SK-N-SH (cell line): ENCODE data around the gene PMM2. TPM values are rescaled to one million over a fixed set of nuclear protein-coding genes. Genes with fewer than 3 reads are reported as not detected.

Experiments used
- CTCF ChIA-PET: fragments of 300-600, 350-600 bp; formaldehyde crosslinking; extraction: SDS; loops from one replicate; lab custom pipeline; 2021; lab: Yijun Ruan, JAX
- POLR2A ChIA-PET: fragments of 350-600 bp; sonication (Branson Sonifier 250); formaldehyde crosslinking; extraction: SDS; loops from one replicate; lab custom pipeline; 2020; ENCODE audit warnings: antibody characterized with exemption, inconsistent platforms; lab: Yijun Ruan, JAX
- DNase-seq: peaks from one replicate; pipeline ENCODE4 v3.0.0; 2012
- H2AFZ ChIP-seq: fragments of 200-600 bp; sonication (generic); 2 replicates; pipeline ENCODE4 v1.8.1; 2016; ENCODE audit warnings: antibody characterized with exemption, mild to moderate bottlenecking, low read depth
- H3F3A ChIP-seq: fragments of 200-600 bp; sonication (generic); replicated peaks from 2 replicates; pipeline ENCODE3; 2016; ENCODE audit warnings: antibody characterized with exemption, mild to moderate bottlenecking; ENCODE audit not compliant: insufficient read depth
- H3K27ac ChIP-seq, 2 experiments: fragments of 200-500 bp in 1 of 2; fragments of 200-600 bp in 1 of 2; sonication (Bioruptor generic) in 1 of 2; sonication (generic), shearing (Covaris generic) in 1 of 2; 2 replicates each; pipeline versions ENCODE4 v1.5.1 to v1.6.1; 2014 to 2016; ENCODE audit warnings: low read depth in 2 of 2, inconsistent platforms in 1 of 2, low read length in 1 of 2, mild to moderate bottlenecking in 1 of 2, mixed read lengths in 1 of 2
- H3K27me3 ChIP-seq: fragments of 200-600 bp; sonication (generic), shearing (Covaris generic); 2 replicates; pipeline ENCODE4 v1.6.1; 2016; ENCODE audit warnings: mixed run types; ENCODE audit not compliant: insufficient read depth
- H3K36me3 ChIP-seq, 2 experiments: fragments of 200-500 bp in 1 of 2; fragments of 200-600 bp in 1 of 2; sonication (Bioruptor generic) in 1 of 2; sonication (generic) in 1 of 2; replicated peaks in 1 of 2; 2 replicates each; pipeline versions ENCODE3 to v1.5.1; 2014 to 2016; ENCODE audit warnings: low read length in 1 of 2, mild to moderate bottlenecking in 1 of 2; ENCODE audit not compliant: insufficient read depth in 2 of 2, control insufficient read depth in 1 of 2
- H3K4me1 ChIP-seq, 2 experiments: fragments of 200-500 bp in 1 of 2; fragments of 200-600 bp in 1 of 2; sonication (Bioruptor generic) in 1 of 2; sonication (generic), shearing (Covaris generic) in 1 of 2; 2 replicates each; pipeline versions ENCODE4 v1.5.1 to v1.6.1; 2014 to 2016; ENCODE audit warnings: low read depth in 1 of 2, low read length in 1 of 2, mixed run types in 1 of 2; ENCODE audit not compliant: insufficient read depth in 2 of 2, control insufficient read depth in 1 of 2
- H3K4me2 ChIP-seq: fragments of 200-600 bp; sonication (generic), shearing (Covaris generic); 2 replicates; pipeline ENCODE4 v1.6.1; 2017; ENCODE audit warnings: mixed run types
- H3K4me3 ChIP-seq, 2 experiments: fragments of 200-500 bp in 1 of 2; fragments of 200-600 bp in 1 of 2; sonication (Bioruptor generic) in 1 of 2; sonication (generic), shearing (Covaris generic) in 1 of 2; 2 replicates each; pipeline versions ENCODE4 v1.5.1 to v1.8.1; 2014 to 2016; ENCODE audit warnings: low read depth in 2 of 2, inconsistent platforms in 1 of 2, low read length in 1 of 2, mild to moderate bottlenecking in 1 of 2, mixed read lengths in 1 of 2, moderate library complexity in 1 of 2
- H3K79me2 ChIP-seq: fragments of 200-600 bp; sonication (generic); 2 replicates; pipeline ENCODE4 v1.8.1; 2017; ENCODE audit warnings: mild to moderate bottlenecking; ENCODE audit not compliant: insufficient read depth
- H3K9ac ChIP-seq: fragments of 200-600 bp; sonication (generic); 2 replicates; pipeline ENCODE4 v1.6.1; 2017; ENCODE audit warnings: mixed run types
- H3K9me2 ChIP-seq: fragments of 200-600 bp; sonication (generic); 2 replicates; pipeline ENCODE4 v1.6.1; 2017; ENCODE audit warnings: mixed run types
- H3K9me3 ChIP-seq: fragments of 200-600 bp; sonication (generic); 2 replicates; pipeline ENCODE4 v1.6.1; 2017; ENCODE audit warnings: mixed run types, mild to moderate bottlenecking, moderate library complexity
- H4K20me1 ChIP-seq: fragments of 200-600 bp; sonication (generic); 2 replicates; pipeline ENCODE4 v1.6.1; 2017; ENCODE audit warnings: mild to moderate bottlenecking, mixed run types; ENCODE audit not compliant: insufficient read depth
- CHD2 ChIP-seq: fragments of 150-350 bp; IDR thresholded peaks from 2 replicates; pipeline ENCODE4 v1.6.1; 2018; ENCODE audit warnings: low read length; ENCODE audit not compliant: partially characterized antibody
- CTCF ChIP-seq: fragments of 200-600 bp; sonication (generic); IDR thresholded peaks from 2 replicates; pipeline ENCODE4 v1.6.1; 2017; ENCODE audit warnings: antibody characterized with exemption, mild to moderate bottlenecking, moderate library complexity
- ELF1 ChIP-seq: IDR thresholded peaks from 2 replicates; pipeline ENCODE4 v1.4.0; 2012
- FOSL2 ChIP-seq: IDR thresholded peaks from 2 replicates; pipeline ENCODE4 v1.4.0; 2012; ENCODE audit warnings: low read depth, mild to moderate bottlenecking, moderate library complexity, borderline replicate concordance
- FOXJ3 ChIP-seq: sonication (generic); formaldehyde crosslinking; IDR thresholded peaks from 2 replicates; pipeline ENCODE4 v1.5.1; 2020; ENCODE audit warnings: mild to moderate bottlenecking, missing genetic modification reagents
- GATA2 ChIP-seq: sonication (generic); formaldehyde crosslinking; IDR thresholded peaks from 2 replicates; pipeline ENCODE4 v1.5.0; 2020; ENCODE audit warnings: mild to moderate bottlenecking, missing genetic modification reagents
- IRF3 ChIP-seq: fragments of 150-350 bp; IDR thresholded peaks from 2 replicates; pipeline ENCODE4 v1.6.1; 2016; ENCODE audit warnings: mild to moderate bottlenecking, low read depth, low read length
- NFIC ChIP-seq: IDR thresholded peaks from 2 replicates; pipeline ENCODE4 v1.4.0; 2012; ENCODE audit warnings: borderline replicate concordance
- PBX3 ChIP-seq: IDR thresholded peaks from 2 replicates; pipeline ENCODE4; 2012
- POLR2AphosphoS5 ChIP-seq: IDR thresholded peaks from 2 replicates; pipeline ENCODE4 v1.6.1; 2012; ENCODE audit warnings: low read depth, low read length
- RCOR1 ChIP-seq: fragments of 150-350 bp; IDR thresholded peaks from 2 replicates; pipeline ENCODE4 v1.6.1; 2017; ENCODE audit warnings: antibody characterized with exemption, low read length
- RFX5 ChIP-seq: IDR thresholded peaks from 2 replicates; pipeline ENCODE4 v1.6.1; 2012; ENCODE audit warnings: mild to moderate bottlenecking, improper control_type of control experiment, low read length
- SIN3A ChIP-seq: IDR thresholded peaks from 2 replicates; pipeline ENCODE4 v1.6.1; 2012; ENCODE audit warnings: low read depth, mild to moderate bottlenecking, low read length, moderate library complexity, borderline replicate concordance
- SMC3 ChIP-seq: IDR thresholded peaks from 2 replicates; pipeline ENCODE4 v1.6.1; 2012; ENCODE audit warnings: low read depth, low read length, improper control_type of control experiment
- TCF12 ChIP-seq: IDR thresholded peaks from 2 replicates; pipeline ENCODE4 v1.4.0; 2012
- TEAD4 ChIP-seq: IDR thresholded peaks from 2 replicates; pipeline ENCODE4 v1.4.0; 2012; ENCODE audit warnings: mild to moderate bottlenecking, borderline replicate concordance; ENCODE audit not compliant: insufficient read depth
- USF2 ChIP-seq: fragments of 150-350 bp; IDR thresholded peaks from 2 replicates; pipeline ENCODE4 v1.6.1; 2017; ENCODE audit warnings: antibody characterized with exemption, low read length, low read depth, borderline replicate concordance
- ZBTB33 ChIP-seq: IDR thresholded peaks from 2 replicates; pipeline ENCODE4 v1.4.0; 2012; ENCODE audit warnings: low read depth, borderline replicate concordance
- WGBS: methylation state at CpG from one replicate; pipeline ENCODE4 v1.1.6; 2017; ENCODE audit warnings: low lambda C conversion rate; 5-methylcytosine and 5-hydroxymethylcytosine counted together
- polyA plus RNA-seq, 3 experiments: library from polyadenylated mRNA; depleted of rRNA; stranded (reverse); fragments of >200 nt; gene quantifications; 2 replicates each; pipeline ENCODE4 v1.2.3, GENCODE V29; 2012

PMM2 gene
- polyA plus RNA-seq, 1 of the 3 experiments (the other 2 are of a cell fraction), result 24.3 TPM

- TF ChIP-seq CHD2 (no peak), PBX3 (no peak), ELF1 (no peak; the same call in 1 of the 2 replicates), CTCF (no peak), FOXJ3 (CRISPR knock-in tag) (no peak), ZBTB33 (no peak), POLR2AphosphoS5 (no peak), USF2 (no peak), TEAD4 (no peak), RFX5 (no peak), SIN3A (no peak), NFIC (no peak), SMC3 (no peak), FOSL2 (no peak), TCF12 (no peak), GATA2 (CRISPR knock-in tag) (no peak), IRF3 (no peak), RCOR1 (no peak)
- no peaks in the 10 kb centered on the region for H3K27me3 ChIP-seq
- peak; percentile 16 for DNase-seq
- no peak overlapping the region; the same call in 1 of the 2 replicates for H3K9ac ChIP-seq
- peaks cover 64% of the 10 kb centered on the region for H3F3A ChIP-seq
- no peaks in the 10 kb centered on the region for H3K9me3 ChIP-seq
- ChIA-PET POLR2A (no interaction called here), CTCF (interaction anchor here (1.1 to 1.2 kb wide), 2 partner anchors 15 to 31 kb away, joined by 4 to 5 read pairs; no protein-coding TSS in a partner anchor)
- no peaks in the 10 kb centered on the region for H3K9me2 ChIP-seq
- H3K4me2 ChIP-seq, result peak overlapping the region; percentile 65
- peaks cover 13 to 21% of the 10 kb centered on the region in 2 experiments; a peak in 3 of 4 replicates for H3K4me1 ChIP-seq
- peaks cover 19 to 32% of the 10 kb centered on the region in 2 experiments for H3K36me3 ChIP-seq
- WGBS, result 82% methylated on average over 19 of the region's 19 CpGs
- peak overlapping the region; percentile 53 to 82 for H3K27ac ChIP-seq
- peaks cover 40% of the 10 kb centered on the region for H4K20me1 ChIP-seq
- H3K4me3 ChIP-seq, result no peak overlapping the region; a peak in 1 of 4 replicates
- H3K79me2 ChIP-seq, result peaks cover 32% of the 10 kb centered on the region; the same call in 1 of the 2 replicates
- no peak overlapping the region for H2AFZ ChIP-seq
Observed at GRCh38 chr16:8849411-8850011, 51.9 kb downstream of the PMM2 start.
